NCI-H187 (cell line): ENCODE results near the gene SUCLG2.
"Not testable (repeated sequence)": the region's sequence is repeated elsewhere in the genome, so short reads cannot be mapped to it uniquely, and the experiment has no call there.

ENCODE experiments used
- DNase-seq, 2 experiments: peaks; one replicate each; lab custom pipeline; 2025; lab: John Stamatoyannopoulos, UW

The SUCLG2 gene

GRCh38 chr3:67559029-67559605, 95.3 kb downstream of the SUCLG2 start:
- DNase-seq: no peak

GRCh38 chr3:67558426-67558825, 96.0 kb downstream of the SUCLG2 start:
- DNase-seq: no peak

GRCh38 chr3:67557848-67558355, 96.5 kb downstream of the SUCLG2 start:
- no peak for DNase-seq

DNA sequence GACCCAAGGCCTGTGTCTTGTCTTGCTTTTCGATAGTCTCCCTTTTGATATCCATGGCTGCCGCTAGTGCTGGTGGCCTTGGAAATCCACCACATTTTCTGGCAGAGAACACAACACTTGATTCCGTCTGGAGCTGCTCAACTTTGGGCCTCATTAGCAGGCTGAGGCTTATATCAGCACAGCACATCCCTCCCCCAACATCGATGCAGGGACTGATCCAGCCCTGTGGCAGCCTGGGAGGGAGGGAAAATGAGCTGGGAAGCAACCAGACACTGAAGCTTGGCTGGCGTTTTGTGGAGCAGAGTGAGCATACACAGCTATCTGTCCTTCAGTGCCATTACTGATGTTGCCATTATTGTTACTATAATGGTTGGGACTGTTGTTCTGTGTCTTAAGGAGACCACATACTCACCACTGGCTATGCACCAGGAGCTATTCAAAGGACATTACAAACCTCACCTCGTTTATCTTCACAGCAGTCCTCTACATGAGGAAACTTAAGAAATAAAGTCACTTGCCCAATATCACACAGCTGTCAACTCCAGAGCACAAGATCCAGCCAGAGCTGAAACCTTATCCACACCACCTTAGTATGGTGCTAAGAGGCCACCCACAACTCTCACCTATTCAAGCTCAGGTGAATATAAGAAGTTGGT, 102.9 kb downstream of the SUCLG2 start:
- no peak for DNase-seq

GRCh38 chr3:67550541-67550940, 103.9 kb downstream of the SUCLG2 start:
- DNase-seq: no peak

DNA sequence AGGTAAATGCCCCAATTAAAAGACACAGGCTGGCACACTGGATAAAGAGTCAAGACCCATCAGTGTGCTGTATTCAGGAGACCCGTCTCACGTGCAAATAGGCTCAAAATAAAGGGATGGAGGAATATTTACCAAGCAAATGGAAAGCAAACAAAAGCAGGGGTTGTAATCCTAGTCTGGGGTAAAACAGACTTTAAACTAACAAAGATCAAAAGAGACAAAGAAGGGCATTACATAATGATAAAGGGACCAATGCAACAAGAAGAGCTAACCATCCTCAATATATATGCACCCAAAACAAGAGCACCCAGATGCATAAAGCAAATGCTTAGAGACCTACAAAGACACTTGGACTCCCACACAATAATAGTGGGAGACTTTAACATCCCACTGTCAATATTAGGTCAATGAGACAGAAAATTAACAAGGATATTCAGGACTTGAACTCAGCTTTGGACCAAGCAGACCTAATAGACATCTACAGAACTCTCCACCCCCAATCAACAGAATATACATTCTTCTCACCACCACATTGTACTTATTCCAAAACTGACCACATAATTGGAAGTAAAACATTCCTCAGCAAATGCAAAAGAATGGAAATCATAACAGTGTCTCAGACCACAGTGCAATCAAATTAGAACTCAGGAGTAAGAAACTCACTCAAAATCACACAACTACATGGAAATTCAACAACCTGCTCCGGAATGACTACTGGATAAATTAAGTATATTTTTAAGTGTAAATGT, 111.7 kb downstream of the SUCLG2 start:
- DNase-seq: not testable (repeated sequence)

- no peak for DNase-seq
These were observed 114.1 kb downstream of the SUCLG2 start for GRCh38 chr3:67540198-67540894.

DNA sequence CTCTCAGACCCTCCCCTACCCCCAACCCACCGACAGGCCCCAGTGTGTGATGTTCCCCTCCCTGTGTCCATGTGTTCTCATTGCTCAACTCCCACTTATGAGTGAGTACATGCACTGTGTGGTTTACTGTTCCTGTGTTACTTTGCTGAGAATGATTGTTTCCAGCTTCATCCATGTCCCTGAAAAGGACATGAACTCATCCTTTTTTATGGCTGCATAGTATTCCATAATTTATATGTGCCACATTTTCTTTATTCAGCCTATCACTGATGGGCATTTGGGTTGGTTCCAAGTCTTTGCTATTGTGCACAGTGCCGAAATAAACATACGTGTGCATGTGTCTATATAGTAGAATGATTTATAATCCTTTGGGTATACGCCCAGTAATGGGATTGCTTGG, 117.2 kb downstream of the SUCLG2 start:
- not testable (repeated sequence) for DNase-seq

DNA sequence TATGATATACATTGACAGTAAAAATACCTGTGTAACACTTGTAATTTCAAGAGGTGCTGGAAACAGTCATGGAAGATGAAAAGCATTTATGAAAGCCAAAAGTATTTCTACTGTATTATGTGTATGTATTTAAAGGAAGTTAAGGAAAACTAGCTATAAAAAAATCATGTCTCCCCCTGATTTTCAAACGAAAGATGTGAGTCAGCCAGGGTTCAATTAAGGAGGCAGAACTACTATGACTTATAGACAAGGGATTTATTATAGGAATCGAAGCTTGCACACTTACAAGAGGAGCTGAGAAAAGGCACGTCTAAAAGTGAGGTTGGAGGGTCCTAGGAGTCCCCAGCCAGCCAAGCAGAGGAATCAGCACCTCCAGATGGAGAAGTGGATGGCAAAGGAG, 119.4 kb downstream of the SUCLG2 start:
- no peak for DNase-seq

GRCh38 chr3:67534594-67534993, 119.8 kb downstream of the SUCLG2 start:
- DNase-seq: no peak

DNA sequence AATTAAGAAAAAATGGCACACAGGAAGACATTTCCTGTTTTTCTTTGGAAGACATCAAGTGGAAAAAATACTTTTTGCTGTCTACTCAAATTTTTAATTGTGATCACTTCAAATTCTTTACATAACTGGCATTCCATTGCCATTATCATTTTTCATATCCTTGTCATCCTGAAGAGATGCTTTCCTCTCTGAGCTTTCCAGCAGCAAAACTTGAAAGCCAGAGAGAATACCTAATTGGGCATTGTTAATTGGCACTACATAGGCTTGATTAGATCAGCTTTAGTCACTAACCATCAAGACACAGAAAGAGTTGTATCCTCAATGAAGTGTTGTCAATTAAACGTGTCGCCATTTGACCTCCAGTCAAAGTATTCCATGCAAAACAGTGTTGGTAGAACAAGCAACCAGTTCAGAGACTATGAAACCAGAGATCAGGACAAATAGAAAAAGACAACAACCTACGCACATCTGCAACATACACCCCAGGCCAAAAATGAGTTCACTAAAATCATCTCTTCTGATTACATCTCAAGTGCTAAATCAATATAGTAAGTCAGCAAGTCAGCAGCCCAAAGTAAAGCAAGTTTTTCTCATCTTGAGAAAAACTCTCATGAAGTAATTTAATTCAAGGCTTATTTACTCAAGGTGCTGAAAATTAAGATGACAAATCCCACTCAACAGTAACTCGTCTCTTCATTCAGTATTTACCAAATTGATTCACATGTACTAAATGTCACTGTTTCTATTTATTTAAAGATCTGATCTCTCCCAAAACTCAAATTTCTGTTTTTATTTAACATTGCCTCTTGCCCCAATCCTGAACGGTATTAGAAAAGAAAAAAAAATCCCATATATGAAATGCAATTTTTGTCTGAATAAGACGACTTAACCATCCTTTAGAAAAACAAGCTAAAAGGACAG, 123.0 kb downstream of the SUCLG2 start:
- no peak for DNase-seq

- DNase-seq: no peak
These were observed 124.5 kb downstream of the SUCLG2 start for GRCh38 chr3:67529915-67530314.

GRCh38 chr3:67529337-67529736, 125.1 kb downstream of the SUCLG2 start:
- no peak for DNase-seq

GRCh38 chr3:67526246-67526645, 128.2 kb downstream of the SUCLG2 start:
- DNase-seq: peak in 1 of 2 experiments; percentile 1

GRCh38 chr3:67524046-67524445, 130.4 kb downstream of the SUCLG2 start:
- DNase-seq: no peak

DNA sequence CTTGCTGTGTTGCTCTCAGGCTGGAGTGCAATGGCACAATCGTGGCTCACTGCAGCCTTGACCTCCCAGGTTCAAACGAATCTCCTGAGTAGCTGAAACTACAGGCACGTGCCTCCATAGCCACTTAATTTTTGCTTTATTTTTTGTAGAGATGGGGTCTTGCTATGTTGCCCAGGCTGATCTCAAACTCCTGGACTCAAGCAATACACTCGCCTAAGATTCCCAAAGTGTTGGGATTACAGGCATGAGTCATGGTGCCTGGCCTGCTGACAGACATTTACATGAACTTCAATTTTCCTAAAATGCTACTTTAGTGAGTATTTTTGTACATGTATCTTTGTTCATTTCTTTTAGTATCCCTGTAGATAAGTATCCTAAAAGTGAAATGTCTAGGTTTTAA, 132.3 kb downstream of the SUCLG2 start:
- DNase-seq: no peak

GRCh38 chr3:67521053-67521646, 133.3 kb downstream of the SUCLG2 start:
- no peak for DNase-seq

GRCh38 chr3:67518236-67518635, 136.2 kb downstream of the SUCLG2 start:
- DNase-seq: no peak

GRCh38 chr3:67517781-67518180, 136.6 kb downstream of the SUCLG2 start:
- no peak for DNase-seq

DNA sequence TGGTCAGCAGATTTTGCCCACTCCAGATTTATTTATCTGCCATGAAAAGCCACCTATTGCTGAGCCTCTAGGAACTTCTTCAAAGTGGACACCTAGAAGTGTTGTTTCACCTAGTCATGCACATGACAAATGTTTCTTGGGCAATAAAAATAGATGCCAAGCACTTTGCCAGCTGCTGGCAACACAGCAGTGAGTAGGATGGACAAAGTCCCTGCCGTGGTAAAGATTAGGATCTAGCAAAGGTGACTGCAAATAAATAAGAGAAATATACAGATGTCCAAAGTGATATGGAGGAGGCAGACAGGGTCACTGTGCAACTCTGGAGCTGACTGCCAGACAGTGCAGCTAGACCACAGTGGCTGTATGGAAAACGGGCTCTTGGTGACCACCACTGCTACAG, 137.9 kb downstream of the SUCLG2 start:
- no peak for DNase-seq

GRCh38 chr3:67515778-67516177, 138.6 kb downstream of the SUCLG2 start:
- no peak for DNase-seq
